Parathyroid adenoma (tissue), 2 donors: ENCODE results near the gene C1orf52.

Experiments used
- H2AFZ ChIP-seq: fragments of 300-600 bp; sonication (generic); one replicate; pipeline ENCODE4 v1.7.0; 2017; ENCODE audit warnings: antibody characterized with exemption, mild to moderate bottlenecking
- H3K27ac ChIP-seq: fragments of 300-600 bp; sonication (generic); one replicate; pipeline ENCODE4 v1.7.0; 2017
- H3K27me3 ChIP-seq: fragments of 300-600 bp; sonication (generic); one replicate; pipeline ENCODE4 v1.7.0; 2017; ENCODE audit warnings: low read length; ENCODE audit not compliant: control insufficient read depth, insufficient read depth
- H3K36me3 ChIP-seq: fragments of 300-600 bp; sonication (generic); one replicate; pipeline ENCODE4 v1.7.0; 2017; ENCODE audit warnings: low read length; ENCODE audit not compliant: control insufficient read depth, insufficient read depth
- H3K4me1 ChIP-seq: fragments of 300-600 bp; sonication (generic); one replicate; pipeline ENCODE4 v1.7.0; 2017; ENCODE audit warnings: control low read depth
- H3K4me2 ChIP-seq: fragments of 300-600 bp; sonication (generic); one replicate; pipeline ENCODE4 v1.7.0; 2017; ENCODE audit warnings: low read length
- H3K4me3 ChIP-seq: fragments of 300-600 bp; sonication (generic); one replicate; pipeline ENCODE4 v1.7.0; 2017; ENCODE audit warnings: low read depth, low read length
- H3K79me2 ChIP-seq: fragments of 300-600 bp; sonication (generic); one replicate; pipeline ENCODE4 v1.7.0; 2017; ENCODE audit warnings: control low read depth
- H3K9ac ChIP-seq: fragments of 300-600 bp; sonication (generic); one replicate; pipeline ENCODE4 v1.7.0; 2017; ENCODE audit warnings: mild to moderate bottlenecking
- H3K9me3 ChIP-seq: fragments of 300-600 bp; sonication (generic); one replicate; pipeline ENCODE4 v1.7.0; 2017; ENCODE audit warnings: low read length; ENCODE audit not compliant: control insufficient read depth
- TF ChIP-seq, protein P1 (sequence below): fragments of 300-600 bp; sonication (generic); IDR thresholded peaks from one replicate; pipeline ENCODE4 v1.7.0; 2017; ENCODE audit warnings: antibody characterized with exemption, mild to moderate bottlenecking
- donor health status: primary hyperparathyroidism.

C1orf52 gene

DNA sequence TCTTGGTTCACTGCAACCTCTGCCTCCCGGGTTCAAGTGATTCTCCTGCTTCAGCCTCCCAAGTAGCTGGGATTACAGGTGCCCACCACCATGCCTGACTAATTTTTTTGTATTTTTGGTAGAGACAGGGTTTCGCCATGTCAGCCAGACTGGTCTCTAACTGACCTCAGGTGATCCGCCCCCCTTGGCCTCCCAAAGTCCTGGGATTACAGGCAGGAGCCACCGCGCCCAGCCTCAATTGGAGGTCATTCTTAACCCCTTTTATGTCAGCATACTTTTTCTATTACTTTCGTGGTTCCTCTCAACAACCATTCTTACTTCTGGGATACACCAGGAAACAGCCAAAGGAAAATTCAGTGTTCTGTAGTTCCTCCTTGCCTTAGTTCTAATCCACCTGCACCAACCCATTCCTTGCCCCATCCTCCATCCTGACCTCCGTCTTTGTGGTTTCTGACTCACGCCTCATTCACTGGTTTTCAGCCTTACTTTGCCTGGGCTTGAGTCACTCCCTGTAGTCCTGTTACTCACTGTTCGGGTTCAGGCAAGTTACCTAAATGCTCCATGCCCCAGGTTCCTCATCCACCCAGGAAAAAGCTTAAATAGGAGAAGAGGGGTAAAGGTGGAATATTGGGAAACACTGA, 29.9 kb upstream of the C1orf52 start:
- H3K27ac ChIP-seq, result no peak overlapping the region
- no peak overlapping the region for H3K9ac ChIP-seq
- no peaks in the 10 kb centered on the region for H3K9me3 ChIP-seq
- H3K4me2 ChIP-seq, result no peak overlapping the region
- TF ChIP-seq, protein P1, sequence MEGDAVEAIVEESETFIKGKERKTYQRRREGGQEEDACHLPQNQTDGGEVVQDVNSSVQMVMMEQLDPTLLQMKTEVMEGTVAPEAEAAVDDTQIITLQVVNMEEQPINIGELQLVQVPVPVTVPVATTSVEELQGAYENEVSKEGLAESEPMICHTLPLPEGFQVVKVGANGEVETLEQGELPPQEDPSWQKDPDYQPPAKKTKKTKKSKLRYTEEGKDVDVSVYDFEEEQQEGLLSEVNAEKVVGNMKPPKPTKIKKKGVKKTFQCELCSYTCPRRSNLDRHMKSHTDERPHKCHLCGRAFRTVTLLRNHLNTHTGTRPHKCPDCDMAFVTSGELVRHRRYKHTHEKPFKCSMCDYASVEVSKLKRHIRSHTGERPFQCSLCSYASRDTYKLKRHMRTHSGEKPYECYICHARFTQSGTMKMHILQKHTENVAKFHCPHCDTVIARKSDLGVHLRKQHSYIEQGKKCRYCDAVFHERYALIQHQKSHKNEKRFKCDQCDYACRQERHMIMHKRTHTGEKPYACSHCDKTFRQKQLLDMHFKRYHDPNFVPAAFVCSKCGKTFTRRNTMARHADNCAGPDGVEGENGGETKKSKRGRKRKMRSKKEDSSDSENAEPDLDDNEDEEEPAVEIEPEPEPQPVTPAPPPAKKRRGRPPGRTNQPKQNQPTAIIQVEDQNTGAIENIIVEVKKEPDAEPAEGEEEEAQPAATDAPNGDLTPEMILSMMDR, result no peak
- no peaks in the 10 kb centered on the region for H3K79me2 ChIP-seq
- no peak overlapping the region for H2AFZ ChIP-seq
- H3K27me3 ChIP-seq, result no peaks in the 10 kb centered on the region
- no peaks in the 10 kb centered on the region for H3K36me3 ChIP-seq
- no peak overlapping the region for H3K4me3 ChIP-seq
- H3K4me1 ChIP-seq, result no peaks in the 10 kb centered on the region

DNA sequence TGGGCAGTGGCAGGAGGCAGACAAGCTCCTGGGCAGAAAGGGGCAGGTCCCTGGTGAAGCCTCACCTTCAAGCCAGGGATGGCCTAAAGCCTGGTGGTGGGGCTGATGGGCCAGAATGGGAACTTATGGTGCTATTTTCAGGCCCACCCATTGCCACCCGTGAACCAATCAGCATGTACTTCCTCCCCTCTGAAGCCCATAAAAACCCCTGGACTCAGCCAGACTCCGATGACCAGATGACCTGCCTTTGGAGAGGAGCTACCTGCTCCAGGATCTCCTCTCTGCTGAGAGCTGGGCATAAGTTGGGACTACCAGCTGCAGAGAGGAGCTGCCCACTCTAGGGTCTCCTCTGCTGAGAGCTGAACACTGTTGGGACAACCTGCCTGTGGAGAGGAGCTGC, 24.7 kb upstream of the C1orf52 start:
- H3K27me3 ChIP-seq, result no peaks in the 10 kb centered on the region
- TF ChIP-seq, protein P1, result no peak
- no peaks in the 10 kb centered on the region for H3K9me3 ChIP-seq
- no peak overlapping the region for H3K9ac ChIP-seq
- H3K4me3 ChIP-seq, result no peak overlapping the region
- H3K4me2 ChIP-seq, result no peak overlapping the region
- H3K79me2 ChIP-seq, result no peaks in the 10 kb centered on the region
- H3K4me1 ChIP-seq, result no peaks in the 10 kb centered on the region
- no peak overlapping the region for H2AFZ ChIP-seq
- H3K36me3 ChIP-seq, result no peaks in the 10 kb centered on the region
- no peak overlapping the region for H3K27ac ChIP-seq

DNA sequence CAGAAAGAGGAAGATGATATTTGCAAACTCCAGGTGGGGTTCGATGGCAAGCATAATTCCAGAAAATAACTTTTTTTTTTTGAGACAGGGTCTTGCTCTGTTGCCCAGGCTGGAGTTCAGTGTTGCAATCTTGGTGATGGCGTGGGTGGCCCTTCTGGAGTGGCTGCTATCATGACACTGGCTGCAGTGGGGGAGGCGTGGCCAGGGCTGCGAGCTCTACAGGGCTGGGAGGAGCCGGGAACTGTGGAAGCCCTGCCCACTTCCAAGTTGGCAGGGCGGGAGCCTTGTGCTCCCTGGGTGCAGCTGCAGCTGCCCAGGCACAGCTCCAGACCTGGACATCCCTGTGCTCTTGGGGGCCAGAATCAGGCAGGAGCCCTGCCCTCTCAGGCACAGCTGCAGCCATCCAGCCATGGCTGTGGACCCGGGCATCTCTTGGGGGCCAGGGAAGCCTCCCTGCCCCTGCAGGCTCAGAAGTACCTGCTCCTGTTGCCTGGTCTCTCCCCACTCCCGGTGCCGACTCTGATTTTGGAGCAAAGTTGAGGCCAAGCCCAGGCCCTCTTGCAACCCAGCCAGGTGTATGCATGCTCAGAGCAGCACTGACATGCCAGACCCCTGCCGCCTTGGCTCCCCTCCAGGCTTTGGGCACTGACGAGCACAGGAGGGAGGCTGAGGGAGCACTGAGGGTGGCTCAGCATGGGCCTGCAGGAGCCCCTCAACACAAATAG, 24.2 kb upstream of the C1orf52 start:
- H3K36me3 ChIP-seq, result no peaks in the 10 kb centered on the region

DNA sequence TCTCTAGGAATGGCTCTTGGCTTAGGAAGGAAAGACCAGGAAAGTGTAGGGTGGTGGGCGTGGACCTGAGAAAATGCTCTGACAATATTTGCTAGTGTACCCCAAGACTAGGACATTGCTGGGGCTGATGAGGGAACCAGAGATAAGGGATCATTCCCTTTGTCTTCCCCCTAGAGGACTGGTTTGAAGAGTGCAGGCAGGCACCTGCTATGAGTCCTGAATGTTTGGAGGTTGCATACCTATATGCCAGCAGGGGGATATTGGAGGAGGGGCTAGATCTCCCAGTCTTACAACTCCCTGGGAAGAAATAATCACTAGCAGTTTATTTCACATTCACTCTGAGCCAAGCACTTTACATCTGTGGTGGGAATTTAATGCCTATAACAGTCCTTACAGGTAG, 23.0 kb upstream of the C1orf52 start:
- H3K27ac ChIP-seq, result no peak overlapping the region
- no peaks in the 10 kb centered on the region for H3K9me3 ChIP-seq
- H3K36me3 ChIP-seq, result no peaks in the 10 kb centered on the region
- H3K79me2 ChIP-seq, result no peaks in the 10 kb centered on the region
- H3K4me2 ChIP-seq, result no peak overlapping the region
- no peaks in the 10 kb centered on the region for H3K4me1 ChIP-seq
- TF ChIP-seq, protein P1, result no peak
- no peak overlapping the region for H3K9ac ChIP-seq
- no peak overlapping the region for H2AFZ ChIP-seq
- H3K27me3 ChIP-seq, result no peaks in the 10 kb centered on the region
- no peak overlapping the region for H3K4me3 ChIP-seq

More for the DNA sequence above, 24.2 kb upstream of the C1orf52 start:
- no peak overlapping the region for H3K4me3 ChIP-seq
- H3K9ac ChIP-seq, result no peak overlapping the region
- H3K4me1 ChIP-seq, result no peaks in the 10 kb centered on the region
- H3K79me2 ChIP-seq, result no peaks in the 10 kb centered on the region
- no peak overlapping the region for H2AFZ ChIP-seq
- H3K27ac ChIP-seq, result no peak overlapping the region
- H3K9me3 ChIP-seq, result no peaks in the 10 kb centered on the region
- no peaks in the 10 kb centered on the region for H3K27me3 ChIP-seq
- TF ChIP-seq, protein P1, result no peak
- no peak overlapping the region for H3K4me2 ChIP-seq
